Upper lobe of left lung (tissue), 6 donors: ENCODE data around the gene EIF4E1B. TPM values are rescaled to one million over a fixed set of nuclear protein-coding genes. Genes with fewer than 3 reads are reported as not detected.

Experiments
- ATAC-seq, 2 donors: fragments of 200-7000 bp; cut with Tn5 transposase; one replicate each; pipeline ENCODE4 v1.9.1; 2022; ENCODE audit warnings: mild to moderate bottlenecking in 2 of 2, moderate library complexity in 2 of 2; ENCODE audit not compliant: low FRiP score in 2 of 2
- DNase-seq, 2 donors: peaks; one replicate each; pipeline ENCODE4 v3.0.0-alpha.2; 2019 to 2020
- H3K27ac ChIP-seq, 4 donors: fragments of 200-600 bp; sonication (generic); one replicate each; pipeline ENCODE4 v1.5.1; 2016 to 2019
- H3K27me3 ChIP-seq, 4 donors: fragments of 200-600 bp; sonication (generic); one replicate each; pipeline ENCODE4 v1.5.1; 2017 to 2019
- H3K36me3 ChIP-seq, 4 donors: fragments of 200-600 bp; sonication (generic); one replicate each; pipeline ENCODE4 v1.5.1; 2016 to 2019
- H3K4me1 ChIP-seq, 4 donors: fragments of 200-600 bp; sonication (generic); one replicate each; pipeline ENCODE4 v1.5.1; 2018 to 2019
- H3K4me3 ChIP-seq, 4 donors: fragments of 200-600 bp; sonication (generic); one replicate each; pipeline ENCODE4 v1.5.1; 2017 to 2019; ENCODE audit warnings: mild to moderate bottlenecking in 2 of 4, moderate library complexity in 1 of 4
- H3K9me3 ChIP-seq, 4 donors: fragments of 200-600 bp; sonication (generic); one replicate each; pipeline ENCODE4 v1.5.1; 2018 to 2019
- EP300 ChIP-seq, 4 donors: sonication (generic); formaldehyde crosslinking; IDR thresholded peaks; one replicate each; pipeline ENCODE4 v1.5.1; 2017; ENCODE audit warnings: antibody characterized with exemption in 4 of 4, control low read depth in 2 of 4
- POLR2A ChIP-seq, 4 donors: fragments of 450-650 bp; IDR thresholded peaks; one replicate each; pipeline ENCODE4 v1.5.1; 2016 to 2017; ENCODE audit warnings: antibody characterized with exemption in 4 of 4, mild to moderate bottlenecking in 2 of 4
- POLR2AphosphoS5 ChIP-seq, 2 donors: sonication (generic); formaldehyde crosslinking; IDR thresholded peaks; one replicate each; pipeline ENCODE4 v1.5.1; 2017; ENCODE audit warnings: antibody characterized with exemption in 2 of 2
- WGBS, 2 donors: methylation state at CpG; one replicate each; pipeline ENCODE4 v1.1.5; 2017 to 2018; 5-methylcytosine and 5-hydroxymethylcytosine counted together
- total RNA-seq, 6 donors: library from RNA; depleted of rRNA in 4 of 6; stranded (reverse); fragments of >200 nt in 4 of 6; gene quantifications; one replicate each; pipeline versions ENCODE4 v1.1.0 to v1.2.1, GENCODE V29; 2016 to 2021
- TF ChIP-seq, protein P1 (sequence below), 6 experiments: fragments of 450-650 bp in 4 of 6; fragments of 200-600 bp in 2 of 6; sonication (generic) in 2 of 6; IDR thresholded peaks; one replicate each; pipeline ENCODE4 v1.5.1; 2016 to 2019; ENCODE audit warnings: antibody characterized with exemption in 6 of 6
- donor health status: DM: no; HTN: no; CAD: no; lungs with moderate emphysema.
- donor health status: DM: no; HTN: yes; CAD: no; lungs with severe emphysema.

Gene EIF4E1B
- total RNA-seq, 6 donors from 2014 or later = not detected

DNA sequence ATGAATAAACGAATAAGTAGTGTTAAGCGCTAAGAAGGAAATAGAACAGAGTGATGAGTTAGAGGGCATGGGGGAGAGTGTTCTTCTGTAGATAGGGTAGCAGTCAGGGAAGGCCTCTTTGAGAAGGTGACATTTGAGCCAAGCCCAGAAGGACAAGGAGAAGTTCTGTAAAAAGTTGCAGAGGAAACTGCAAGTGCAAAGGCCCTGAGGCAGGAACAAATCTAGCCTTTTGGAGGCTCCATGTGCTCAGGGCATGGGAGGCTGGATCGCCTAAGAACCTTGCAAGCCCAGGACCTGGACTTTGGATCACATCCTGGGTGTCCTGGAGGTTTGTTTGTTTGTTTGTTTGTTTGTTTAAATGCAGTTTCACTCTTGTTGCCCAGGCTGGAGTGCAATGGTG lies 8.0 kb downstream of the EIF4E1B start:
- Histone ChIP-seq H3K36me3 (no peaks in the 10 kb centered on the region), H3K27me3 (no peaks in the 10 kb centered on the region), H3K27ac (no peak overlapping the region), H3K9me3 (no peaks in the 10 kb centered on the region), H3K4me3 (no peak overlapping the region), H3K4me1 (no peaks in the 10 kb centered on the region)
- 97 to 98% methylated on average over 3 of the region's 3 CpGs for WGBS, 2 donors
- ATAC-seq = no peak
- DNase-seq = no peak
- TF ChIP-seq, protein P1, sequence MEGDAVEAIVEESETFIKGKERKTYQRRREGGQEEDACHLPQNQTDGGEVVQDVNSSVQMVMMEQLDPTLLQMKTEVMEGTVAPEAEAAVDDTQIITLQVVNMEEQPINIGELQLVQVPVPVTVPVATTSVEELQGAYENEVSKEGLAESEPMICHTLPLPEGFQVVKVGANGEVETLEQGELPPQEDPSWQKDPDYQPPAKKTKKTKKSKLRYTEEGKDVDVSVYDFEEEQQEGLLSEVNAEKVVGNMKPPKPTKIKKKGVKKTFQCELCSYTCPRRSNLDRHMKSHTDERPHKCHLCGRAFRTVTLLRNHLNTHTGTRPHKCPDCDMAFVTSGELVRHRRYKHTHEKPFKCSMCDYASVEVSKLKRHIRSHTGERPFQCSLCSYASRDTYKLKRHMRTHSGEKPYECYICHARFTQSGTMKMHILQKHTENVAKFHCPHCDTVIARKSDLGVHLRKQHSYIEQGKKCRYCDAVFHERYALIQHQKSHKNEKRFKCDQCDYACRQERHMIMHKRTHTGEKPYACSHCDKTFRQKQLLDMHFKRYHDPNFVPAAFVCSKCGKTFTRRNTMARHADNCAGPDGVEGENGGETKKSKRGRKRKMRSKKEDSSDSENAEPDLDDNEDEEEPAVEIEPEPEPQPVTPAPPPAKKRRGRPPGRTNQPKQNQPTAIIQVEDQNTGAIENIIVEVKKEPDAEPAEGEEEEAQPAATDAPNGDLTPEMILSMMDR (IDR thresholded peaks at IDR 0.05) = no peak
- TF ChIP-seq EP300 (IDR thresholded peaks at IDR 0.05) = no peak
- no peak for TF ChIP-seq POLR2AphosphoS5 (IDR thresholded peaks at IDR 0.05)
- no peak for TF ChIP-seq POLR2A (IDR thresholded peaks at IDR 0.05)

DNA sequence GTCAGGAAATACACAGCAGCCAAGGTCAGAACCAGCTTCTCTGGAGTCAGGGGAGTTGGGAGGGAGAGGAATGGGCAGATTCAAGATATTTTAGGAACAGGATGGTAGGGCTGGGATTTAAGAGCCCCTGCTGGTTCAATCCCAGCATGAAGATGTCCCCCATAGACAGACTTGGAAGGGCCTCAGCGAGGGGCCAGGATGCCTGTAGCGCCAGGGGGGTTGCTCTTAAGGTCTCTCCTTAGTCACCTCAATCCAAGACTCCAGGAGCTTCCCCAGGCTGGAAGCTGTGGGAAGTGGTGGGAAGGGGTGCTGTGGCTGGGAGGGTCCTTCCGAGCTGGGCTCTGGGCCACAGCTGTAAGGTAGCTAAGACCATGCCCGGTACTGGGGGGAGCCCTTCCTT lies 8.7 kb downstream of the EIF4E1B start:
- ATAC-seq = no peak
- WGBS, 2 donors = 60 to 76% methylated on average over 3 of the region's 4 CpGs
- no peak for DNase-seq
- no peaks in the 10 kb centered on the region for H3K4me1 ChIP-seq
- H3K4me3 ChIP-seq = no peak overlapping the region
- no peaks in the 10 kb centered on the region for H3K9me3 ChIP-seq
- no peak overlapping the region for H3K27ac ChIP-seq
- TF ChIP-seq, protein P1 (IDR thresholded peaks at IDR 0.05) = no peak
- TF ChIP-seq POLR2A (IDR thresholded peaks at IDR 0.05) (no peak), POLR2AphosphoS5 (IDR thresholded peaks at IDR 0.05) (no peak), EP300 (IDR thresholded peaks at IDR 0.05) (no peak)
- no peaks in the 10 kb centered on the region for H3K36me3 ChIP-seq
- no peaks in the 10 kb centered on the region for H3K27me3 ChIP-seq

DNA sequence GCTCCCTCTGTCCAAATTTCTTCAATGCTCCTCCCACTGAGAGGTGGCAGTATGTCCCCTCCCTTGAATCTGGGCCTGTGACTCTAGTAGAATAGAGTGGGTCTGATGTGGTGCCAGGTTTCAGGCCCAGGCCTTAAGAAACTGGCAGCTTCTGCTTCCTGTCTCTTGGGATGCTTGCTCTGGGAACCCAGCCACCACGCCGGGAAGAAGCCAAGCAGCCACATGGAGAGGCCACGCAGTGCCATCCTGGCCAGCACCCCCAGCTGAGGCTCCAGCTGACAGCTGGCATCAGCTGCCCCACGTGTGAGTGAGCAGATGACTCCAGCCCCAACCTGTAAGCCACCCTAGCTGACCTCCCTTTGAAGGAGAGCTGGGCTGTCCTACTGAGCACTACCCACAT lies 9.5 kb downstream of the EIF4E1B start:
- TF ChIP-seq, protein P1 (IDR thresholded peaks at IDR 0.05) = no peak
- TF ChIP-seq POLR2AphosphoS5 (IDR thresholded peaks at IDR 0.05) (no peak), POLR2A (IDR thresholded peaks at IDR 0.05) (no peak), EP300 (IDR thresholded peaks at IDR 0.05) (no peak)
- Histone ChIP-seq H3K27me3 (no peaks in the 10 kb centered on the region), H3K4me3 (no peak overlapping the region), H3K4me1 (no peaks in the 10 kb centered on the region), H3K9me3 (no peaks in the 10 kb centered on the region), H3K27ac (no peak overlapping the region), H3K36me3 (no peaks in the 10 kb centered on the region)
- 44% methylated on average over 2 of the region's 4 CpGs; no CpG with 5 or more reads in 1 of the 2 donors for WGBS, 2 donors
- ATAC-seq (no peak), DNase-seq (no peak)

DNA sequence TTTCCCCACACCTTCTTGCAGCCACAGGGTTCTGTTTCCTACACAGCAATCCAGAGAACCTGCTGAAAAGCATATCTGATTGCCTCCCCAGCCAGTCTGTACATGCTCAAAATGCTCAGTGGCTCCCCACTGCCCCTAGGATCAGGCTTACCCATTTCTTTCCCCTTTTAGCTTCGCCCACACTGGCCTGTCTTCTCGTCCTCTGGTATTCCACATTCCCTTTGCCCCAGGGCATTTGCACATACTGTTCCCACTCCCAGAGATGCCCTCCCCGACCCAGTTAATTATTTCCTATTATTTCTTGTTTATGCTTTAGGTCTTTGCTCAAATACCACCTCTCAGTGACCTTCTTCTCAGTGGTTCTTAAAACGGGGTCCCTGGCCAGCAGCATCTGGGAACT lies 10.1 kb downstream of the EIF4E1B start:
- Histone ChIP-seq H3K9me3 (no peaks in the 10 kb centered on the region), H3K4me1 (no peaks in the 10 kb centered on the region), H3K36me3 (no peaks in the 10 kb centered on the region), H3K27me3 (no peaks in the 10 kb centered on the region), H3K4me3 (no peak overlapping the region), H3K27ac (no peak overlapping the region)
- TF ChIP-seq POLR2A (IDR thresholded peaks at IDR 0.05) = no peak
- no peak for TF ChIP-seq EP300 (IDR thresholded peaks at IDR 0.05)
- TF ChIP-seq POLR2AphosphoS5 (IDR thresholded peaks at IDR 0.05) = no peak
- TF ChIP-seq, protein P1 (IDR thresholded peaks at IDR 0.05) = no peak
- ATAC-seq (no peak), DNase-seq (no peak)
- WGBS, 2 donors = 69 to 79% methylated on average over 4 of the region's 4 CpGs

DNA sequence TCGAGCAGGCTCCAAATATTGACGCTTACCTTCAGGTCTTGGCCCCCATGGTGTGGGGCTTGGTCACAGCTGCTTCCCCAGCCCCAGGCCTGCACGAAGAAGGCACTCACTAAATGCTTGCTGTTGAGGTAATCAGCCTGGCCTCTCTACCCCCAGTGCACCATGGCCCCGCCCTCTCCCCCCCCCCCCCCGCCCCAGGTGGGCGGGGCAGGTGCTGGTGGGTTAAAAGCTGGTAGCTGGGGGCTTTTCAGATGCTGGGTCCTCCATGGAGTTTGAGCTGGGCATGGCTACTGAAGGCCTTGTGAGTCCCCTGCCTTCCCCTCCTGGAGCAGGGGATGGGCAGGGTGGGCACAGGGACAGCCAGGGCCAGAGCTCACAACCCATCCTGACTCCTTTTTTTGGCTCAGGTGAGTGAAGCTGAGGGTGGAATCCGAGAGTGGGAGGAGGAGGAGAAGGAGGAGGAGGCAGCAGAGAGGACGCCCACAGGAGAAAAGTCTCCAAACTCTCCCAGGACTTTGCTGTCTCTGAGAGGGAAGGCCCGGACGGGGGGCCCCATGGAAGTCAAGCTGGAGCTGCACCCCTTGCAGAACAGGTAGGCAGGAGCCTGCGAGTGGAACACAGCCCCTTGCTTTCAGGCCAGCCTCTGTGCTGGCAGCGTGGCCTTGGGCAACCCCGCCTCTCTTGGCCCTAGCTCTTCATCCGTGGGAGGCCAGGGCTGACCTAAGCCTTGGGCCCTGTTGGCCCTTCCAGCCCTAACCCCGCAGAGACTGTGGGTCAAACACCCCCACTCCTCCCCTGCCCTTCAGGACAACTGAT lies 12.4 kb downstream of the EIF4E1B start:
- no peak for TF ChIP-seq EP300 (IDR thresholded peaks at IDR 0.05)
- TF ChIP-seq POLR2A (IDR thresholded peaks at IDR 0.05) = no peak
- TF ChIP-seq POLR2AphosphoS5 (IDR thresholded peaks at IDR 0.05) = no peak
- TF ChIP-seq, protein P1 (IDR thresholded peaks at IDR 0.05) = no peak
- DNase-seq = no peak
- Histone ChIP-seq H3K4me3 (no peak overlapping the region), H3K27me3 (no peaks in the 10 kb centered on the region), H3K27ac (no peak overlapping the region), H3K36me3 (no peaks in the 10 kb centered on the region), H3K9me3 (no peaks in the 10 kb centered on the region), H3K4me1 (peaks cover 1 to 13% (median 6%) of the 10 kb centered on the region in 4 donors)
- WGBS, 2 donors = 58 to 71% methylated on average over 6 to 13 of the region's 15 CpGs
- no peak for ATAC-seq
